NCI-H524 treated with DMSO at 0.1 percent for 48 hours (cell line): ENCODE data around the gene SLC4A8.
"Not testable (repeated sequence)": the region's sequence is repeated elsewhere in the genome, so short reads cannot be mapped to it uniquely, and the experiment has no call there.

ENCODE experiments used
- DNase-seq: peaks from one replicate; lab custom pipeline; 2025; lab: John Stamatoyannopoulos, UW

The SLC4A8 gene

DNA sequence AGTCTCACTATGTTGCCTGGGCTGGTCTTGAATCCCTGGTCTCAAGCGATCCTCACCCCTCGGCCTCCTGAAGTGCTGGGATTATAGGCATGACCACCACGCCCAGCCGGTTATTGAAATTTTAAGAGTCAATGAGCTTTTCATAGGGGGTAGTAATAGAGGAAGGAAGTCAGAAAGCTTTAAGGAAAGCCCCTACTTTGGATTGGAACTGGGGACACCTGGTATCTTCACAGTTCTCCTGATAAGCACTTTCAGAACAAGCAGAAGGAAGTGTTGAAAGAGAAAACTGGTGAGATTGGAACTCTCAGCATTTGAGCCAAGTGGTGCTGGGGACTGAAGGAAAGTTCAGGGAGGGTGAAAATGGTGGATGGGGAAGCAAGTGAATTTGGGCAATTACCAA is 5.1 kb downstream of the SLC4A8 start:
- DNase-seq: no peak

- DNase-seq: no peak
Observed at GRCh38 chr12:51430196-51430895, 5.7 kb downstream of the SLC4A8 start.

DNA sequence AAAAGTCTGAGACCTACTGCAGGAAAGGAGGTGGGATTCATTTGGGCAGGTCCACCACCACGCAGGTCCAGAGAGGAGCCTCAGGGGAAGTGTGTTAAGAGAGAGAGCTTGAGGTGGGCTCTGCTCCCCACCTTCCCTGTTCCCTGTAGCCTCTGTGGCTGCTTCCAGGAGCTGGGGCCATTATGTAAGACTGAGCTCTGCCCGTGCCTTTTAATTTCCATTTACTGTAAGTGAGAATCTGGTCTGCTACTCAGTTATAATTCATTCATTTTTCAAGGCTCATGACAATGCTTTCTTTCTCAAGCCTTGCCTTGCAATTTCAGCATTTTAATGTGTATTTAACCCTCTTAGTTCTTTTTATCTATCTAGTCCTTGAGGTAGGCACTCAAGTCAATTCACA is 8.3 kb downstream of the SLC4A8 start:
- DNase-seq: no peak

- DNase-seq: no peak
Observed at GRCh38 chr12:51434305-51434704, 9.7 kb downstream of the SLC4A8 start.

DNA sequence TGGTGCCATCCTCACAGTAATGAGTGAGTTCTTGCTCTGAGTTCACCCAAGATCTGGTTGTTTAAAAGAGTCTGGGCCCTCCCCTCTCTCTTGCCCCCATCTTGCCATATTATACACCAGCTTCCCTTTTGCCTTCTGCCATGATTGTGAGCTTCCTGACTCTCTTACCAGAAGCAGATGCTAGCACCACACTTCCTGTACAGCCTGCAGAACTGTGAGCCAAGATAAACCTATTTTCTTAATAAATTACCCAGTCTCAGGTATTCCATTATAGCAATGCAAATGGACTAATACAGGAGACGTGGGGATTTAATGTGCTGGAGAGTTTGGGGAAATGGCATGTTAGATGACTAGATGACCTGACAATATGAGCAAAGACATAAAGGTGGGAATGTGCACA is 12.8 kb downstream of the SLC4A8 start:
- no peak for DNase-seq

GRCh38 chr12:51439330-51439729 is 14.7 kb downstream of the SLC4A8 start:
- no peak for DNase-seq

- no peak for DNase-seq
Observed at GRCh38 chr12:51441583-51441982, 17.0 kb downstream of the SLC4A8 start.

- DNase-seq: no peak
Observed at GRCh38 chr12:51442324-51442723, 17.7 kb downstream of the SLC4A8 start.

GRCh38 chr12:51443573-51443972 is 18.9 kb downstream of the SLC4A8 start:
- no peak for DNase-seq

- DNase-seq: no peak
Observed at GRCh38 chr12:51448618-51449256, 24.1 kb downstream of the SLC4A8 start.

DNA sequence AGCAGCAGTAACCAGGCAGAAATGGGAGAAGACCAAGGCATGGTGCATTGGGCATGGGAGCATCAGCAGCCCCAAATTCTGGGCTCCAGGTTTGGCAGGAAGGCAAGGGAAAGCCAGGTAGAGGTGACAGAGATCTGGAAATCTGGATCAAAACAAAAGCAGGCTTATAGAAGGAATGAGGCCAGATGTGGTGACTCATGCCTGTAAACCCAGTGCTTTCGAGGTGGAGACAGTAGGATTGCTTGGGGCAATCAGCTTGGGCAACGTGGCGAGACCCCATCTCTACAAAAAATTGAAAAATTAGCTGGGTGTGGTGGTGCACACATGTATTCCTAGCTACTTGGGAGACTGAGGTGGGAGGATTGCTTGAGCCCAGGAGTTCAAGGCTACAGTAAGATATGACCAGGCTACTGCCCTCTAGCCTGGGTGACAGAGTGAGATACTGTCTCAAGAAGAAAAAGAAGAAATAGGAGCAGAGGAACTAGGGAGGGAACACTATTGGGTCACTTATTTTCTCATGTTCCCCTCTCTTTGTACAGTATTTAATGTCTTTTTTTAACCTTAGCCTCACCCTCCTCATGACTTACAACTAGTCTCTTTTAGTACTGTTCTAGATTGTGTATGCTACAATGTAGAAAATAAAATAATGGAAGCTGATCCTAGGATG is 25.1 kb downstream of the SLC4A8 start:
- no peak for DNase-seq

- no peak for DNase-seq
Observed at GRCh38 chr12:51450333-51450732, 25.7 kb downstream of the SLC4A8 start.

- DNase-seq: no peak
Observed at GRCh38 chr12:51450806-51451205, 26.2 kb downstream of the SLC4A8 start.

DNA sequence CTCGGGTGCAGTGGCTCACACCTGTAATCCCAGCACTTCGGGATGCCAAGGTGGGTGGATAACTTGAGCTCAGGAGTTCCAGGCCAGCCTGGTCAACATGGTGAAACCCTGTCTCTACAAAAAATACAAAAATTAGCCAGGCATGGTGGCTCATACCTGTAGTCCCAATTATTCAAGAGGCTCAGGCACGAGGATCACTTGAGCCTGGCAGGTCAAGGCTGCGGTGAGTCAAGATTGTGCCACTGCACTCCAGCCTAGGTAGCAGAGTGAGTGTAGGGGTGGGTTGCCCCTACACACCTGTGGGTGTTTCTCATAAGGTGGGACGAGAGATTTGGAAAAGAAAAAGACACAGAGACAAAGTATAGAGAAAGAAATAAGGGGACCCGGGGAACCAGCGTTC is 29.4 kb downstream of the SLC4A8 start:
- DNase-seq: not testable (repeated sequence)

- DNase-seq: not testable (repeated sequence)
Observed at GRCh38 chr12:51455050-51455449, 30.4 kb downstream of the SLC4A8 start.

DNA sequence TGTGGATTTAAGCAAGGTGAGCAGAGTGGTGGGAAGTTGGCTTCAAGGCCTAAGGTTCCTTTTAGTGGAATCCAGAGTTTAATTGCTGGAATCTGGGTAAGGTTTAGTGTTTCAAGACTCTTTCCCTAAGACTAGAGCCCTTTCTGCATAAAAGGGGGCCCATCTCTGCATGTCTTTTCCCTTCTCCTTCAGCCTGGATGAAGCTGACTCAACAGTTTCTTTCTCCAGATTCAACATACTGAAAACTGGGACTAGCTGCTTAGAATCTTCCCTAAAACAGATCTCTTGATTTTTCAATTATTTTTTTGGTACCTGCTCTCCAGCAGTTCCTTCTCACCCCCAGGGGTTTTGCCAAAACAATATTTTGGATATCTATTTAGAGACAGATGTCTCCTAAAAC is 34.0 kb downstream of the SLC4A8 start:
- no peak for DNase-seq

DNA sequence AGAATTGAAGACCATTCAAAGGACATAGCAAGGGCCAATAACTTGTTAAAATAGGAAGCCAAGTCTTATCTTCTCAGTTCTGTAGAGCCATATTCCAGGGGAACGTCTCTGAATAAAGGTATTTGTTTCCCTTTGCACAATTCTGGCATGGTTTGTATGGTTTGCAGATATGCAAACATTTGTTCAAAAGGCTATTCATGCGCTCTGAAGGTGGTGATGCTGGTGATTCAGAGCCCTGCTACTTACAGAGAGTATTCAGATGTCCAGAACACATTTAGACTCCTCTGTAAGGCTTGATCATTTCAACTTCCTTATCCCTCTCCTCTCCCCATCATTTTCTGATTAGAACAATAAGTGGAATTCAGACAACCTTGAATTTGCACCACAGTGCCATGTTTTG is 35.9 kb downstream of the SLC4A8 start:
- DNase-seq: no peak

- no peak for DNase-seq
Observed at GRCh38 chr12:51465491-51465890, 40.9 kb downstream of the SLC4A8 start.

DNA sequence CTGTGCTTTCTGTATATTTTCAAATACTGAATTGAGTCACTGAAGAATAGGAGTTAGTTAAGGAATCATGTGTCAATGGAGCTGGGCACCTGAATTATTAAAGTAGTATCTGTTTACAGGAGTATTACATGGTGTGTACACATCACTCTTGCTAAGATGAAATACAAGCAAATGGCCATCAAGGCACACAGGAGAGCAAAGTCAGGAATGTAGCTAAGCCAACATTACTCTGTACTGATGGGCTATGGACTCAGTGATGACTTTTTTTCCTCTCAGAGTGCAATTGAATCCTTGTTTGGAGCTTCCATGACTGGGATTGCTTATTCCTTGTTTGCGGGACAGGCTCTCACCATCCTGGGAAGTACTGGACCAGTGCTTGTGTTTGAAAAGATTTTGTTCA is 45.5 kb downstream of the SLC4A8 start:
- no peak for DNase-seq

GRCh38 chr12:51471111-51471864 is 46.7 kb downstream of the SLC4A8 start:
- no peak for DNase-seq

DNA sequence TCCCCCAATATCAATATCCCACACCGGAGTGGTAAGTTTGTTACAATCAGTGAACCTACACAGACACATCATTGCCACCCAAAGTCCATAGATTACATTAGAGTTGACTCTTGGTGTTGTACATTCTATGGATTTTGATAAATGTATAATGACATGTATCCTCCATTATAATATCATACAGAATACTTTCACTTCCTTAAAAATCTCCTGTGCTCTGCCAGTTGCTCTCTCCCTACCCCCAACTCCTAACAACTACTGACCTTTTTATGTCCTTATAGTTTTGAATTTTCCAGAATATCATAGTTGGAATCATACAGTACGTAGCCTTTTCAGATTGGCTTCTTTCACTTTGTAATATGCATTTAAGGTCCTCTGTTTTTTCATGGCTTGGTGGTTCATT is 48.4 kb downstream of the SLC4A8 start:
- DNase-seq: no peak

DNA sequence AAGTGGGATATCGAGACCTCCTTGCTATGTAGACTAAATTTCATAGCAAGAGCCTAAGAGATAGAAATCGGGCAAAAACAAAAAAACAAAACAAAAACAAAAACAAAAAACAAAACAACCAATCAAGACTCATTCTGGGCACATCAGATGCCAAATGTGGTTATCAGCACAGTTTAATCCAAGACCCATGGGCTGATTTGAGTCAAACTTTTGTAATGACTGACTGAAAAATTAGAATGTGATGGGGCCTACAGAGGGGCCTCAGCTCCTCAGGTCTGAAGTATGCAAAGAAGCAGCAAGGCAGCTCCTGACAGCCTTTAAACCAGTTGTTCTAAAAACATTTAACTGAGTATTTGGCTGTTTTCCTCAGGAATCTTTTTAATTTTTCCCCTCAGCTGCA is 49.3 kb downstream of the SLC4A8 start:
- no peak for DNase-seq

DNA sequence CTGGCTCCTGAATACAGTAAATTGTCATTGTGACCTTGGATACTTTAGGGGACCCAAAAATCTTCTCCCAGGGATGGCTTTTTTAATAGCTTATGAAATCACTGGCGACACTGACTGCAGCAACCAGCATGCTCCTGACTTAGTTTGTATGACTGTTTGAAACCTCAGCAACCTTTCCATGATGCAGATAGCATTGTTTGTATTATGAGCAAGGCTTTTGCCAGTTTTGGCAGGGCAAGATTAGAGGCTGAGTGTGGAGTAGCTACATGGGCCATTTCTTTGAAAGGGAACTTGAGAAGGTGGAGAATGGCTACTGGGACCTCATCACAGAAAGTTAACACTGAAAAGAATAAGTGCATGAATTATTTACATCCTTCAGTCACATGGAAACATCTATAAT is 50.9 kb downstream of the SLC4A8 start:
- DNase-seq: no peak
